NCI-H2107 (cell line): ENCODE data around the gene PDE5A.

ENCODE experiments used
- DNase-seq: peaks from one replicate; lab custom pipeline; 2025; lab: John Stamatoyannopoulos, UW

The PDE5A gene

DNA sequence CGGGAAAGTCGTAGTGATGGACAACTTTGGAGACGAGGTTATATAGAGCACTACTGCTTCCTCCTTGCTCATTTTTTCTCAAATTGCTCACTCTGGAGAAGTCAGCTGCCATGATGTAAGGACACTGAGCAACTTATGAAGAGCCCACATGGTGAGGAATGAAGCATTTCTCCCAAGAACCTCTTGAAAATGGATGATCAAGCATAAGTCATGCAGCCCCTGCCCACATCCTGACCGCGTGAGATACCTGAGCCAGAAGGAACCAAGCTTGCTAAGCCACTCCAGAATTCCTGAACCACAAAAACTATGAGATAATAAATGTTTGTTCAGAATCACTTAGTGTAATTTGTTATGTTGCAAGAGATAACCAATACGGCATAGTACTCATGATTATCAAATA lies 42.8 kb downstream of the PDE5A start:
- no peak for DNase-seq

DNA sequence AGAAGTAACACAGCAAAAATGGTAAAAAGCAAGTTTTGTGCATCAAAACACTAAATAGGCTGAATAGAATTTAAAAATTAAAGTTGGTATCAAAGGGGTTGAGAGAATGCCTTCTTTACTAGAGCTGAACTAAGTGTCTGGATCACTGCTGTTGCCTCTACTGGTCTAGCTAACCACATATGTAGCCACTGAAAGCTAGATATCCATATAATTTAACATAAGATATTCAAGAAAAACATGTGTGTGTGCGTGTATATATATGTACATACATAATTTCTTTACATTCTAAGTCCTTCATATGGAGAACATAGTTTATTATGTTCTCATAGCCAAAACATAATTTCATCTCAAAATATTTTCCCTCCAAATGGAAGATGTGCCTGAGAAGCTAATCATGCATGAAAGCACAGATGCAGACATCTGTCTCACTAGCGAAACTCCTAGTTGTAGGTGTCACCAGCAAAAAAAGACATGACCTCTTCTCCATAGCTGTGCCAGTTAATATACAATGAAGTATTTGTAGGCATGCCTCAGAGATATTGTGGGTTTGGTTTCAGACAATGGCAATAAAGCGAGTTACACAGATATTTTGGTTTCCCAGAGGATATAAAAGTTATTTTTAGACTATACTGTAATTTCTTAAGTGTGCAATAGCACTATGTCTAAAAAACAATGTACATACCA lies 47.3 kb downstream of the PDE5A start:
- DNase-seq, result no peak

DNA sequence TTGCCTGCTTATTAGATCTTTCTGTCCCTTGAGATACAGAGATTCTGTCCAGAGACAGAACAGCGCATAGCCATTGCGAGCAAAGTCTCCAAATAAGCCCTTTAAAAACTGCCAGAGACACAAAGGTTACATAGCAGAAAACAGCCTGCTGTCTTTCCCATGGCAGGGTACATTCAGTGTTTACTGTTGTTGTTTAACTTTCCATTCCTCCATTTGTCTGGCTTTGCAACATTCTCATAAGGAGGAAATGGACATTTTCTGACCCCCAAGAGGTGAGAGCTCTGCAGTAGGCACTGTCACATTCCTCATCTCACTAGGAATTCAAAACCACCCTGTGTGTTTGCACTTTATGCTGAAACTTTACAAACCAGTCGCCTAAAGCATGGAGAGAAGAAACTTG lies 48.3 kb downstream of the PDE5A start:
- DNase-seq, result no peak

DNA sequence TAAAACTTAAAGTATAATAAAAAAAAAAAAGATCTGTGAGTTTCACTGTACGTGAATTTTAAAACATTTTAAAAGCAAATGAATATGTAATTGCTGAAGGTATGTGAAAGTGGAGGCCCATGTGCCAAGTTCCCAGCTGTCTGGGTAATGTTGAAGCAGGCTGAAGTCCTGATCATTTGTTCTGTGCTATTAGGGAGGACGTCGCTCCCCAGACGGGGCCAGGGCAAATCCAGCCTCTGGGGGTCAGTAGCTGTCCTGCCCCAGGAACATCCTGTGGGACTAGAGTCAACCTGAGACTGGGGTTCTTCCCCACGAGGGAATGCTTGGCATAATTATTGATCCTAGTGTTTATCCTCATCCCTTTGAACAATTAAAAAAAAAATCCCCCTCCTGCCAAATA lies 48.8 kb downstream of the PDE5A start:
- DNase-seq, result no peak

DNA sequence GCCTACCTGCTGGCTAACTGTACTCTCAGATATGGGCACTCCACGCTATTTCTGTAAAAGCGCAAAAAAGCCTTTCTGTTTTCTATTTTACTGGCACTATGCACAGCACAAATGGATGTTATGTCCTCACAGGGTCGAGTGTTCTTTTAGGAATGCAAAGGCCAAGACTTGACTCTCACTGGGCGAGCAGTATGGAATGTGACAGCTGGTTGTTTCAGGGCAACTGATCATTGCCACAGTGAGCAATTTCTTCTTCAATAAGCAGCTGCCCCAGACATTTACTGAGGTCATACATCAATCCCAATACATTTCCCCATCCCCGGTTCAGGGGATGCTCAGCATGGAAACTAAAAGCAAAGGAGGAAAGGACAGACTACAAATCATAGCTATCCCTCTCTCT lies 58.2 kb downstream of the PDE5A start:
- DNase-seq, result no peak

DNA sequence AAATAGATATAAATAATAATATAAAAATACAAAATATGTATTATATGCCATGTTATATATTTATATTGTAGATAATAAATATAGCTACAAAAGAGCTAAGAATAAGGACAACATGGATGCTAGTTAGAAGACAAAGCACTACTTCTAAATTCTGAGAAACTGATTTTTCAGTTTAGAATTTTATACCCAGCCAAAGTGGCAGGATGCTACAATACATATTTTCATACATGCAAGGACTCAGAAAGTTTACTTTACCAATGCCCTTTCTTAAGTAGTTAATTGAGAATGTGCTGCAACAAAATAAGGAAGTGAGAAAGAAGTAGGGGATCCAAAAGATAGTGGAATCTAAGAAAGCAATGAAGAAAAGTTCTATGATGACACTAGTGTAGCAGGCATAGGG lies 64.5 kb downstream of the PDE5A start:
- DNase-seq, result no peak

DNA sequence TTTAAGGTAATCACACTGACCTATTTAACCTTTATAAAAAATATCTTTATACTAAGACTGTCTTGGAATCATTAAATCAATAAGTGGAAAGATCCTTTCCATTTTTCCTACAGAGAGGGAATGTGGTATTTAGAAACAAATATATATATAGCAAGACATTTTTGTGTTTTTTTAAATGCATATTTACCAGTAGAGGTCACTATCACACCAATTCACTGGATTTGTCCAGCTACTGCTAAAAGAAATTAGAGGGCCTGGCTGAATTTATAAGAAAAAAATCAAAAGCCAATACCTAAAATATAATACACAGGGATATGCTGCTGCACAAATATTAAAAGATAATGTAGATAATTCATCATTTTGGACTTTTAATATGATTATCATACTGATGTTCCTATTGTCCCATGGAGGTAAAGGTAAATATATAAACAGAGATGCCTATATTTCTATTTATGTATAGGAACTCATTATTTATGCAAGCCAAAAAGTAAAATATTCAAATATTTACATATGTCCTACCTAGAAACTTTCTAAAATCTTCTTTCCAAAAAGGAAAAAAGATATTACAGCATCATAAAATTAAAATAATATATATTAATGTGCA lies 69.5 kb downstream of the PDE5A start:
- DNase-seq, result no peak

DNA sequence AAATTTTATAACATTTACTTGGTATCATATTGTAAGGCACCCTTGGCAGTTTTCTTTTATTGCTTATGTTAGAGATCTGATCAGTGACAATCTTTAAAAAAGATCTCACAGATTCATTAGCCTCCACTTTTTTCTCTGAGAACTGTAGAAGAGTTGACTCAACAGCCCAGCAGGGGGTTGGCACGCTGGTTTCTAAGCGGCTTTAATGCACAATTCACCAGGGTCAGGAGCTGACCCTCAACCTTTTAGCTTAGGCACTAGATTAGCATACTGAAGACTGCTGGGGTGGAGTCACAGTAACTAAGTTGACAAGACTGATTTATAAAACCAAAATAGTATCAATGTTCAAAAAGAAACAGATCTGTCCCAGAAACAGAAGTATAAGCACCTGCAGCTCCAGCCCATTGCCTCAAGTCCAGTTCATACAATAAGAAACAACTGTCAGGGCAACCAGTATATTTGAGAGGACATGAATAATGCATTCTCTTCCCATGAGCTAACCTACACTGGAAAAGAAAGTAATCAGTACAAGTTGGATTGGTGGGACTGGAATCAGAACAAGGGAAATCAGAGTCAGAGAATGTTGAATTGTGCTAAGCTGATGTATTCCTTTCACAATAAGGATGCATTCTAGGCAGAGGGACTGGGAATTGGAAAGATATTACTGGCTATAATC lies 77.6 kb downstream of the PDE5A start:
- no peak for DNase-seq

DNA sequence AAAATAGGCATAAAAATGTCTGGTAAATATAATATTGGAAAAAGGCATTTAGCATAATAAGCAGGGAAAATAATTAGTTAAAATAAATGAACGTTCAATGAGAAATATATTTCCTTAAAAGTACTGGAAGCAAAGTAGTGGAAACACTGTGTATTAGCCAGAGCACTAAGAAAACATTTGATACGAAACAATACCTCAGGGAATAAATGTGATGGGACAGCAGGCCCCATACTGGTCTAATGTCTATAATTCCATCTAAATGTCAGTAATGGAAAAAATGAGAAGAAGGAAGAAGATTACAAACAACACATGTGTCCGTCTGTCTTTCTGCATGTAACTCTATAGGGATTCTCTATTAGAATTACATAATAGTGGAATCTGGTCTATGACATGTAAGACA lies 79.0 kb downstream of the PDE5A start:
- no peak for DNase-seq

DNA sequence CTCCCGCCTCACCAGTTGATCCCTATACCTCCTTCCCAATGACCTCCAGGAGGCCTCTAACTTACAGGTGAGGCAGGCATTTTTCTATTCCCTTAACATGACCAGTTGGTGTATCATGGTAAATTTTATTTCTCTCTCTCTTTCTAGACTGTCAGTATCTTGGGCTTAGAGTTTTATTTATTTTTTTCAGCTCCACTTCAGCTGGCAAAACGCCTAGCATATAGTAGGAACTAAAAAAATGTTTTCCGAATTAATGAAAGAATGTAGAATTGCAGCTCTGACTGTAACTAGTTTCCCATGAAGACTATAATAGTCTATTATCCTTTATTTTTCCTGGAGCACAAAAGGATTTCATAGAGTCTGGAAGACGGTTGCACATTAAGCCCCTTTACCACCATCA lies 84.8 kb downstream of the PDE5A start:
- no peak for DNase-seq

DNA sequence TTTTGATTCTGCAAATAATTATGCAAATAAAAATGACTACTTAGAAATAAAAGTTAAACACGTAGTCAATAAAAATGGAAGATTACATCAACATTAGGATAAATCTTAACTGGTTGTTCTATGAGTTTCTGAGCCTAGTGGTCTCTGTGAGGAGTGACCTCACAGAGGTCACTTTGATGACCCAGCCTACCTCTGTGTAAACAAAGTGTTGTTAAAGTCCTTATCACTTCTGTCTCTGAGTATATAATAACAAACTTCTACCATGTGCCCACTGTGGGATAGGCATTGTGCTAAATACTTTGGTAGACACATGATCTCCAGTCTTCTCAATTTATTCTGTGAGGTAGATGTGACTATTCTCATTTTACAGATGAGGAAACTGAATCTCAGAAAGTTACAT lies 85.4 kb downstream of the PDE5A start:
- DNase-seq, result no peak

DNA sequence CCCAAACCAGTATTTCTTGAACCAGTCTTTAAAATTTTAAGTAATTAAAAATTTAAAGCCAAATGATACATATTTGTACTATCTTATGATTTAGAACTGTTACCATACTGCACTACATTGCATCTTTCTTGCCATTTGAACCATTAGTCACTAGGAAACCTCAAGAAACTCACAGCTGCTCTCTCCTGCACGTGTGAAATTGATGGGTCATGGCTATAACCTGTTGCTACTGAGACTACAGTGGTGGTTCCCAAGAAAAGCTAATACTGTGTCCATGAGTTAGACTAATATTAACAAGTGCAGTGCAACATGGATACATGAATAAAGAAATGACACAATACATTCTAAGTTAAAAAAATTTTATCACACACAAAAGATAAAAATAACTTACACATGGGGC lies 88.4 kb downstream of the PDE5A start:
- no peak for DNase-seq

DNA sequence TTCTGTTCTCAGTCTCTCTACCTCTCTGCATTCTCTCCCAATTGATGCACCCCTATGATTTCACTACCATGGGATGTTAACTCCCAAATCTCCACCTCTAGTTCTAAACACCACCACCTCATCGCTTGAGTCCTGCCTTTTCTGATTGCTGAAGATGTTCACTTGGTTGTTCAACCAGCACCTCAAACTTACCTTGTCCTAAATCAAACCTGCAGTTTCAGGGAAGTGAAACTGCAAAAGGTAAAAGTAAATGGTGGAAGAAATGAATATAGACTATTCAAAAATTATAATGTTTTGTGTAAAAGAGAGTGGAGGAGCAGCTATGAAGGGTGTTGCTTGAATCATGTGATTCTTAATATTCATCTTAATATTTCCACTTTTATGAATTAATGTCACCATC lies 91.0 kb downstream of the PDE5A start:
- DNase-seq, result no peak

DNA sequence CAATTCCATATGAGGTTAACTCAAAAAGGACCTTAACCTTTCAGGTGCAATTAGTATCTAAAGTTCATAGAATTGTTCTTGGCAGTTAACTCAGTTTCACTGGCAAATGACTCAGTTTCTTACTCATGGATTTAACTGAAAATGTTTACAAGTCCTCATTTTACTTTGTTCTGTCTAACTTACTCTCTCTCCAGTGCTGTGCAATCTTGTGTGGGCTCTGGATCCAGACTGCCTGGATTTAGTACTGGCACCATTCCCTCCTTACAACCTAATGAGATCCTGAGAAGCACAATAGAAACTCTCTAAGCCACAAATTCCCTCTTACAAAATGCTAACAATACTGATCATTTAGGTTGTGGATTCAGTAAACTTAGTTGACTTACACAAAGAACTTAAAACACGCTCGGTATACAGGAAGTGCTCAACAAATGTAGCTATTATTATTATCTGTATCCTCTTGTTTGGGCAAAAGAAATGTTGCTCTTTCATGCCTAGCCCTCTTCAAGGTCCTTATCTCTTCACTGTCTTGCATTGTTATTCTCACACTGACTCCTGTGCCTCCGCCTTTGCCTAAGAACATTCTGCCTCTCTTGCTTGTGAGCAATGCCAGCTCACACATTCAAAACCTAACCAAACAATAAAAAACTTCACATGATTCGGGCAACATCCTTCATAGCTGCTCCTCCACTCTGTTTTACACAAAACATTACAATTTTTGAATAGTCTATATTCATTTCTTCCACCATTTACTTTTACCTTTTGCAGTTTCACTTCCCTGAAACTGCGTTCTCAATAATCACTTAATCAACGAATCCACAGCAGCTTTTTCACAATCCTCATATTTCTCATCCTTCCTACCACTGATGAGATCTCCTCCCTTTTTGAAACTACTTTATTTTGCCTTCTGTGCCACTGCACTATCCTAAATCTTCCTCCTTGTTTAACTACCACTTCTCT lies 91.8 kb downstream of the PDE5A start:
- DNase-seq, result no peak

DNA sequence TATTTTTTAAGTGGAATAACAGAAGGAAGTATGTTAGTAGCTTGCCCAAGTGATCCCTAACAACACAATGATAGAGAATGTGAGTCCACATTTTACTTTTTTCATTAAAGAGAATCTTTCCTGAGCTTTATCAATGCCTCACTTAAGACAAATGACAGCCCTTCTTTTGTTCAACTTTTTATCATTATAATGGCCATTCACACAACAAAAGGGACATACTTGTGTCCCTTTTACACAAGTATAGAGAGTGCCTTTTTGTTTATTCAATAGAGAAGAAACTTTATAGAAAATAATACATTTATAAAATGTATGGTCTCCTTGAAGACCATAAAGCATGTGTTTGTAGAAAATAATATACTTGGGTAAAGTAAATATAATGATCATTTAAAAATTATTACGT lies 96.3 kb downstream of the PDE5A start:
- DNase-seq, result no peak

DNA sequence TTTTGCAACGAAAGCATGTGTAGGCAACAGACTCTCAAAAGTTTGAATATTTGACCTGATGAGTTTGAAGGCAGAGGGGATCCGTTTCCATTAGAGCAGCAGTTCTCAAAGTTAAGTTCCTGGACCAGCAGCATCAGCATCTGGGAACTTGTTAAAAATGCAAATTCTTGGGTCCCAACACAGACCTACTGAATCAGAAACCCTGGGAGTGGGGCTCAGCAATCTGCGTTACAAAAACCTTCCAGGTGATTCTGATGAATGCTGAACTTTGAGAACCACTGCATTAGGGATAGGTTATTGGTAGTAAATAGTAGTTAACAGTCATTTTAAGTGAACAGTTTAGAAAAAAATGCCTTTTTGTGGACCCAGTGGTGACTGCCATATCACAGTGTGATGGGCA lies 98.8 kb downstream of the PDE5A start:
- no peak for DNase-seq

DNA sequence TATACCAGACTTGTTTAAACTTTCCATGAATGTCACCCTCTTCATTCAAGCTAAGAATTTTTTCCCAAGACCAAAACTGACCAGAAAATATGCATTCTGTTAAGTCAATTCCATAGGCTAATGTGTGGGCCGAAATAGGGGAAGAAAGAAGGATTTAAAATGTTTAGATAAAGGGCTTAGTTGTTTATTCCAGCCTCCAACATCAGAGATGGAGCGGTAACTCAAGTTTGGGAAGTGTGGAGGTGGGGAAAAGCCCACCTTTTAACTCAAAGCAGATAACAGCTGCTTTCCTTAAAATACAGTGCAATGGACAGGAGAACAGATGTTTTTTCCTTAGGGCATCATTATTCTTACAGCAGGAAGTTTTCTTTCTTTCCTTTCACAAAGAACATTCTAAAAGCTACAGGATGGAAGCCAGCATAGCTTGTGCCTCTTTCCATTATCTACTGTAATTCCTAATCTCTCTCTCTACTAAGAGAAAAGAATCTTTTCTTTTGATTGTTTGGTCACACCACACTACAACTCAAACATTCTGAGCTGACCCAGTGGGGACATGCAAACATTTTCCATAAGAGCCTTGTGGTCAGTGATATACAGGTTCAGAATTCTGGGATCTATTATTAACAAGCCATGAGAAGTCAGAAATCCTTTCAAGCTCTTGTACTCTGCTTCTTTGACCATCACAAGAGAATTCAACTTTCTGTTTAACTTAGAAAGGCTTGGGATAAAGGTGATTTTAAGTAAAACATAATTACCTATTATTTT lies 101.6 kb downstream of the PDE5A start:
- DNase-seq, result no peak

DNA sequence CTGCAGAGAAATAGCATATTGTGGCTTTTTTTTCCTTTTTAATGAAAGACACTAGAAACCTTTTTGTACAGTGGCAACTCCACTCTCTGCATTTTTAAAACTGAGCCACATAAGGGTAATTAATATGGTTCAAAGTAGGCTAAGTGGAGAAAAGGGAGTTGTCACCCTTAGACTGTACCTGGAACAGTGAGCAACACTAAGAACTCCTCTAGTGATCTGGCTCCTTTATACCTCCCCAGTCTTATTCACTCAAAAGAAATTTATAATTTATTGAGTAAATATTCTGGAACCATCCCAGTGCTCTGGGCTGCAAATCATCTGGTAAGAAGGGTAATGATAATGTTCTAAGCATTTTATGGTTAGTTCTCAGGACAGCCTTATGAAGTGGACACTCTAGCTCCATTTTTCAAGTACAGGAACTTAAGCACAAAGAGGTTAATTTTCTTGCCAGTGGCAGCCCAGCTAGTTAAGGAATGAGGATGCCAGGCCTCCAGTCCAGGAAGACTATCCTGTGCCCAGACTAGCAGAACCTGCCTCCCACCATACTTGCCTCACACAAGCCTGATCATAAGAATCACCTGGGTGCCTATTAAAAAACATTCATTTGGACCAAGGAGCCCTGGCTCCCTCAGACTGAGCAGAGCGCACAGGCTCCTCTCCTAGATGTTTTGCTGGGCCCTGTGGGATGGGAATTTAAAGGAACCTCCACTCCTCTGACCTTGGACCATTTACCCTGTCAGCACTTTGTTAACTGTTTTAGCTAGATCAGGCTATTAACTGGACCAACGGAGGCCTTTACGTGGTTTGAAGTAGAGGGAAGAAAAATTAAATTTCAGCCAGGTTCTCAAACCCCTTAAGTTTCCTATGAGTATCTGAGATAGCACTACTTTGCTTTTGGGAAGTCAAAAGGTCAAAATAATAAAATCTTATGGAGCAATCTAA lies 102.6 kb downstream of the PDE5A start:
- DNase-seq, result no peak

DNA sequence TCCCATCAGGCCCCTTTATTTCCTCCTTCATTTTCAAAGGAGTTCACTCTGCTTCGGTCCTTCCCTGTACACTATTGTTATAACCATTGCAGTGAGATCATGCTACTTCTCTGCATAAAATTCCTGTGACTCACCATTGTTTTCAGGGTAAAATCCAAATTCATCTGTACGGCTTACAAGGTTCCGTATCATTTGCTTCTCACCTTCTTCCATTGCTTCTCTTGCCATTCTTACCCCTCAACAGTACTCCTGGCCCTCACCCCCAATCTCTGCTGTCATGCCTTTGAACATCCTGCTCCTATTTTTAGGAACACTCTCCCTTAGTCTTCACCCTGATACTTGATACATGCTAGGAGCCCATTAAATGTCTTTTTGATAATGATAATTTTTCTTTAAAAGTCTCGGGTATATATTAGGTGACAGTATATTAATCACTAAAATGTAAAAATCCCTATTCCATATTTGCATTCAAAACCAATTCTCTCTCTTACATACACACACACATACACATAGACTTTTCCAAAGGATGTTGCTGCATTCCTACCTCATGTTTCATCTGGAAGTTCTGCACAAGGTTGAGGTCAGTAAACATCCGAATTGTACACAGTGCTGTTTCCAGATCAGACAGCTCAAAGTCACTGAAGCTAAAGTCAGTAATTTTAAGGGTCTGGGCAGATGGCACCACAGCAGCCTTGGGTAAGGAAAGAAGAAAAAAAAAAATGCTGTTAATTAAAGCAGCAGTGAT lies 103.4 kb downstream of the PDE5A start:
- DNase-seq, result no peak

DNA sequence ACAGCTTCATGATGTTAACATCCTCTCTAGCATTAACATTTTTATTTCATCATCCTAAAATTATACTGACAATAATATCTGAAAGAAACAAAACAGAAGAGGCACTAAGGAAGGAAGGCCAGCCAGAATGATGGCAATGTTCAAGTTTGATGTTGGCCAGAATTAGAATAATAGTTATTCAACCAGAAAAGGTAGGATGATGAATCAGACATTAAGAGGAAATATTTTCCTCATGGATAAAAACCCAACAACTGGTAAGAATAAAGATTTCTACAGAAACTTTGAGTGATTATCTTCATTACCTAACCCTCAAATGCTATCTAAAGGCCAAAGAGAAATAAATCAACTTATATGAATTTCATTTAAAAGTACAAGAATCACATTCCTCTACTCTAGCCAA lies 105.2 kb downstream of the PDE5A start:
- no peak for DNase-seq
